GM10248 (cell line): ENCODE measurements around the gene RPL22.
A peak's percentile ranks its signal among the peaks of the same experiment; 100 is the strongest.

Experiments
- CTCF ChIA-PET: fragments of 300-600 bp; sonication (Branson Sonifier 250); formaldehyde crosslinking; extraction: SDS; loops from one replicate; lab custom pipeline; 2021; ENCODE audit warnings: antibody characterized with exemption; lab: Yijun Ruan, JAX
- POLR2A ChIA-PET: fragments of 350-650 bp; sonication (Branson Sonifier 250); formaldehyde crosslinking; extraction: SDS; loops from one replicate; lab custom pipeline; 2020; ENCODE audit warnings: antibody characterized with exemption; lab: Yijun Ruan, JAX
- DNase-seq: peaks from one replicate; pipeline ENCODE4 v3.0.0; 2012; ENCODE audit errors: extremely low spot score
- TF ChIP-seq, protein P1 (sequence below): IDR thresholded peaks from 2 replicates; pipeline ENCODE4 v1.5.1; 2012; ENCODE audit warnings: mild to moderate bottlenecking, low read depth; ENCODE audit errors: extremely low read depth, missing control alignments, control extremely low read depth

Gene RPL22

DNA sequence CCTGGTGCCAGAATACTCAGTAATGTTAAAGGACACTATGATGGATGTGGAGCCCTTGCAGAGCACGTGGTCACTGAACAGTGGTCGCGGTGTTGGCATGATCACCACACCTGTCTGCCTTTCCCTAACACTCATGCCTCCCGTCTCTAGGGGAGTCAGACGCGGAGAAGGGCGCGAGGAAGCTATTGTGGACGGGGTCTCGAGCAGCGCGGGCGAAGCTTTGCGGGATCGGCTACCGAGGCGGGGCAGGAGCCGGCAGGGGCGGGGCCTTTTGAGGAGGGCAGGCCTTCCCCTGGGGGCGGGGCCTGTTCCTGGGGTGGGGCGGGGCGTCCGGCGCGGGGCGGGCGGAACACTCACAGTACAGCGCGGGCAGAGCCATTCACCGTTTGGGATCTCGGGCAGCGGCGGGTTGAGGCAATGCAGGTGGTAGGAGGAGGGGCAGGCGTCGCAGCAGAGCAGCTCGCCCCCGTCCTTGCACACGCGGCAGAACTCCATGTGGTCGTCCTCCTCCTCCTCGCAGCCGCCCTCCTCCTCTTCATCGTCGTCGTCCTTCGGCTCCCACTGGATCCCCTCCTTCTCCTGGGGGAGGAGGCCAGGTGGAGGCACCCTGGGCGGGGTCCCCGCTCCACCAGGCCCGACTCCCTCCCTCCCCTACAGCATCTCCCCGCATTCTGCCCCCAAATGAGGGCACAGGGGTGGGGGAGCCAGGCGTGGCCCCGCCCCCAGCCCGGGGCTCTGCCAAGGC is 50.7 kb downstream of the RPL22 start:
- ChIA-PET CTCF (no interaction called here), POLR2A (no interaction called here)
- peak; percentile 90 for DNase-seq
- TF ChIP-seq, protein P1, sequence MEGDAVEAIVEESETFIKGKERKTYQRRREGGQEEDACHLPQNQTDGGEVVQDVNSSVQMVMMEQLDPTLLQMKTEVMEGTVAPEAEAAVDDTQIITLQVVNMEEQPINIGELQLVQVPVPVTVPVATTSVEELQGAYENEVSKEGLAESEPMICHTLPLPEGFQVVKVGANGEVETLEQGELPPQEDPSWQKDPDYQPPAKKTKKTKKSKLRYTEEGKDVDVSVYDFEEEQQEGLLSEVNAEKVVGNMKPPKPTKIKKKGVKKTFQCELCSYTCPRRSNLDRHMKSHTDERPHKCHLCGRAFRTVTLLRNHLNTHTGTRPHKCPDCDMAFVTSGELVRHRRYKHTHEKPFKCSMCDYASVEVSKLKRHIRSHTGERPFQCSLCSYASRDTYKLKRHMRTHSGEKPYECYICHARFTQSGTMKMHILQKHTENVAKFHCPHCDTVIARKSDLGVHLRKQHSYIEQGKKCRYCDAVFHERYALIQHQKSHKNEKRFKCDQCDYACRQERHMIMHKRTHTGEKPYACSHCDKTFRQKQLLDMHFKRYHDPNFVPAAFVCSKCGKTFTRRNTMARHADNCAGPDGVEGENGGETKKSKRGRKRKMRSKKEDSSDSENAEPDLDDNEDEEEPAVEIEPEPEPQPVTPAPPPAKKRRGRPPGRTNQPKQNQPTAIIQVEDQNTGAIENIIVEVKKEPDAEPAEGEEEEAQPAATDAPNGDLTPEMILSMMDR = no peak

DNA sequence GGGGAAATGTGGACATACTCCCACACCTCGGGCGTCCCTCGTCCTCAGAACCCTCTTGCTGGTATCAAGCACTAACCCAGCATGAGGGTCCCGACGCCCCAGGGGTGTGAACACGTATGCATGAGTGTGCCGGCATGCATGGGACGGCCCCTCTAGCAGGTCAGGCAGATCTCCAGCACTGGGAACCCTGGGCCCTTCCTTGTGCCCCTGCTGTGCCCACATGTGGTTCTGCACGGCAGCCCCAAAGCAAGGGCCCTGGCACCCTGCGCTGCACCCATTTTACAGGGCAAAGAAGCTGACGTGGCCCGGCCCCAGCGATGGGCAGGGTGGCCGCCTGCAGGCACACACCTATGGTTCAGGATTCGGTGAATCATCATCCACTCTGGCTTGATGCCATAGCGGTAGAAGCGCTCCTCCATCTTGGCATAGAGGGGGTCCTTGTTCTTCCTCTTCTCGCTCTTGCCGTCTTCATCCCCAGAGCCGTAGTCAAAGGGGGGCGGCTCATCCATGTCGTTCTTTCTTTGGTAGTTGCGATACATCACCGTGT is 53.5 kb downstream of the RPL22 start:
- CTCF ChIA-PET = no interaction called here
- TF ChIP-seq, protein P1 = no peak
- DNase-seq = no peak
- POLR2A ChIA-PET = no interaction called here

DNA sequence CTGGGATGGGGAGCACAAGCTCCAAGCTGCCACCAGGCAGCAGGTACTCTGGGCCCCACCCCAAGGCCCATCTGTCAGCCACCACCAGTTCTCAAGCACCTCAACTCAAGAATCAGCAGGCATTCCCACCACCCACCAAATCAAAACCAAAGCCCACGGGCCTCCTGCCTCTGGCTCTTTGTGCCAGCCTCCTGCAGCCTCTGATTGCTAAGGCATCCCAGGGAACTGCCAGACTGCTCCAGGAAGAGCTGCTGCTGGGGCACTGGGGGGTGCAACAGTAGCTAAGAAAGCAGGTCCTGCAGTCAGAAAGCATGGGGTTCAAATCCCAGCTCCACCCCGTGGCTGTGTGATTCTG is 54.0 kb downstream of the RPL22 start:
- TF ChIP-seq, protein P1 = no peak
- CTCF ChIA-PET = no interaction called here
- no peak for DNase-seq
- POLR2A ChIA-PET = no interaction called here

DNA sequence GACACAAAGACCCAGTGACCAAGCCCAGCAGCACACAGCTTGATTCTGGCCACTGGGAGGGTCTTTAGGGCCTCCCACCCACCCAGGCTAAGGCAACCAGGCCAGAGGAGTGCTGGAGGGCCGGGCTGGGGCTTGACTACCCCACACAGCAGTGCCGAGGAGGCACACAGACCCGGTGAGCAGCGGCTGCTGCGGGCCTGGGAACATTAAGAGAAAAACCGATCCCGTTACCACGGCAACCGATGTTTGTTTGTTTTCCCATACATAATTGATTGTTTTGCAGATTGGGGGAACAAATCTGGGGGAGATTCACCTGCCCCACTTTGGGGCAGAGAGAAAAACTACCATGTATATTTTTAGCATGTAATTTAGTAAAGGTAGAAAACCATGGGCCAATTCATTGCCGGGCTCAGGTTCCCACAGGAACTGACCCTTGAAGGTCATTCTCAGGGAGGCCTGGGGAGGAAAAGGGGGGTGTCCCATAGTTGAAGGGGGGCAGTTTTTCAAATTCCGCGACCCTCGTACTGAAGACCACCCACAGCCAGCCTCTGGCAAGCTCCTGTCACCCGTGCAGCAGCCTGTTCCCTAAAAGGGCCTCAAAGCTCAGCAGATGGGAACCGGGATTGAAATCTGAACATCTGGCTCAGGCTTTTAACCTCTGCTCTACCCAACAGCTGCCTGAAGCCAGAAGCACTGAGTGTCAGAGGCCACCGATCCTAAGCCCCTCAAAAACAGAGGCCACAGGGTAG is 54.6 kb downstream of the RPL22 start:
- DNase-seq = no peak
- ChIA-PET POLR2A (no interaction called here), CTCF (no interaction called here)
- TF ChIP-seq, protein P1 = no peak

DNA sequence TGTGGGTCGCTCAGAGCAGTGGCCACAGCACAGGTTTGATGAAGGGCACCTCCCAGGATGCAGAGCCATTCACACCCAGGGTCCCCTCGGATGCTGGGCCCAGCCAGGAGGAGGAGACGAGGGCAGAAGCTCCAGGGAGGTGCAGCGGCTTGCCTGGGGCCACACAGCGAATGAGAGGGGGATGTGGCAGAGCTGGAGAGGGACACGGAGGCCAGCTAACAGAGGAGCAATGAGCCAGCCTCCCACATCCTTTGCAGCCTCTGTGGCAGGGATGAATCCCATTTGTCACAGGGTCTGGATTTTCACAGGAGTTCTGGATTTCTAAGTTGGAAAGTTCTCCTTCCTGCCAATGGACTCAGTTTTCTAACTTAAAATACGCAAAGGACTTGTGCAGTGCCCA is 55.2 kb downstream of the RPL22 start:
- CTCF ChIA-PET = no interaction called here
- TF ChIP-seq, protein P1 = no peak
- POLR2A ChIA-PET = no interaction called here
- no peak for DNase-seq

DNA sequence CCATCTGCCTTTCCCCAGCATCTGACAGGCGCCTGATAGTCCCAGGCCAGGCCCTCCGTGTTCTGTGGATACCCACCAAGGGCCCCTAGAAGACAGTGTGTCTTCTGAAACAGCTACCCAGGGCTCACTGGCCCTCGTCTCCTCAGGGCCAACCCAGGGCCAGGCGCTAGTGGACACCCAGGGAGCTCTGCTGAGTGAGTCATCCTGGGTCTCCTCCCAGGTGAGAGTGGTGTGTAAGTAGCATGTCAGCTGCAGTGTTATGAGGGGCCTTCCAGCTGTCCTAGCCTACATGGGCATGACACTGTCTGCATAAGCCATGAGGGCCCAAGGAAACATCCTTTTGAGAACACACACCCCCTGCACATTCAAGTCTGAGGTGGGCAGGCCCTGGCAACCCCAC is 56.0 kb downstream of the RPL22 start:
- POLR2A ChIA-PET = no interaction called here
- TF ChIP-seq, protein P1 = no peak
- CTCF ChIA-PET = no interaction called here
- no peak for DNase-seq
